ENCODE measurements around the gene SAP30BP. TPM values are rescaled to one million over a fixed set of nuclear protein-coding genes. Genes with fewer than 3 reads are reported as not detected.

Gene SAP30BP
- total RNA-seq, 1 donor from 2014 or later = 58.6 TPM

DNA sequence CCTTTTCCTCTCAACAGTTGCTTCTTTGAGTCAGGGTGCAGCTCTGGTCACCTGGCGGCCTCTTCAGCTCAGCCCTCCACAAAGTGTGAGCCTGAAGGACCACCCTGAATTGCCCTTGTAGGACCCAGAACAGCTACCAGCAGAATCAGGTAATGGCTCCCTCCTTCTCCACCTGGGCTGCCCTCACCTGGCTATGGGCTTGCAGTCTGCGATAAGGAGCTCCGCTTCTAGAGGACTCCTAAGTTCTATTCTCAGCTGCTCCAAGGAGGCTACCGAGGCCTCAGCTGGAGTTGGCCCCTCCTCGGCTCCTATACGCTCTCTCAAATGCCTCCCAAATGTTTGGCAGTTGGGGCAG lies 20.5 kb upstream of the SAP30BP start:
- Histone ChIP-seq H3K4me3 (ENCODE audit: low read depth, low read length) (no peak overlapping the region), H3K36me3 (ENCODE audit: control insufficient read depth, insufficient read depth, low read length) (peaks cover 5% of the 10 kb centered on the region), H3K27me3 (ENCODE audit: control insufficient read depth, insufficient read depth, low read length) (no peaks in the 10 kb centered on the region)
- DNase-seq (ENCODE audit: low read depth) = no peak
- TF ChIP-seq, protein P1, sequence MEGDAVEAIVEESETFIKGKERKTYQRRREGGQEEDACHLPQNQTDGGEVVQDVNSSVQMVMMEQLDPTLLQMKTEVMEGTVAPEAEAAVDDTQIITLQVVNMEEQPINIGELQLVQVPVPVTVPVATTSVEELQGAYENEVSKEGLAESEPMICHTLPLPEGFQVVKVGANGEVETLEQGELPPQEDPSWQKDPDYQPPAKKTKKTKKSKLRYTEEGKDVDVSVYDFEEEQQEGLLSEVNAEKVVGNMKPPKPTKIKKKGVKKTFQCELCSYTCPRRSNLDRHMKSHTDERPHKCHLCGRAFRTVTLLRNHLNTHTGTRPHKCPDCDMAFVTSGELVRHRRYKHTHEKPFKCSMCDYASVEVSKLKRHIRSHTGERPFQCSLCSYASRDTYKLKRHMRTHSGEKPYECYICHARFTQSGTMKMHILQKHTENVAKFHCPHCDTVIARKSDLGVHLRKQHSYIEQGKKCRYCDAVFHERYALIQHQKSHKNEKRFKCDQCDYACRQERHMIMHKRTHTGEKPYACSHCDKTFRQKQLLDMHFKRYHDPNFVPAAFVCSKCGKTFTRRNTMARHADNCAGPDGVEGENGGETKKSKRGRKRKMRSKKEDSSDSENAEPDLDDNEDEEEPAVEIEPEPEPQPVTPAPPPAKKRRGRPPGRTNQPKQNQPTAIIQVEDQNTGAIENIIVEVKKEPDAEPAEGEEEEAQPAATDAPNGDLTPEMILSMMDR (IDR thresholded peaks at IDR 0.05; ENCODE audit: insufficient read depth, low read length, poor library complexity, severe bottlenecking) = no peak

DNA sequence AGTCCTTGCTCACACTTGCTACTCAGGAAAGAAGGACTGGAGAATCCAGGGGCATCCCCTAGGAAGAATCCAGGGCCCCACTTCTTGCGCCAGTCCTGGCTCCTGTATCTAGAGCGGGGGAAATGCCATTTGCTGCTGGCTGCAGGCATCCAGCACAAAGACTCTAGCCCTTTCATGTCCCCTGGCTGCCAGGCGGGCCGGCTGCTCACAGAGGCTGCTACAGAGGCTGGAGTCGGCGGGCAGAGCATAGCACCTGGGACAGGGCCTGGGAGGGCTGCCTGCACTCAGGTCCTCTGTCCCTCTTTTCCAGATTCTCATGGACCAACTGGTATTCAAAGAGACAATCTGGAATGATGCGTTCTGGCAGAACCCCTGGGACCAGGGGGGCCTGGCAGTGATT lies 20.1 kb upstream of the SAP30BP start:
- Histone ChIP-seq H3K36me3 (ENCODE audit: control insufficient read depth, insufficient read depth, low read length) (peaks cover 5% of the 10 kb centered on the region), H3K4me3 (ENCODE audit: low read depth, low read length) (no peak overlapping the region), H3K27me3 (ENCODE audit: control insufficient read depth, insufficient read depth, low read length) (no peaks in the 10 kb centered on the region)
- DNase-seq (ENCODE audit: low read depth) = no peak
- TF ChIP-seq, protein P1 (IDR thresholded peaks at IDR 0.05; ENCODE audit: insufficient read depth, low read length, poor library complexity, severe bottlenecking) = no peak

DNA sequence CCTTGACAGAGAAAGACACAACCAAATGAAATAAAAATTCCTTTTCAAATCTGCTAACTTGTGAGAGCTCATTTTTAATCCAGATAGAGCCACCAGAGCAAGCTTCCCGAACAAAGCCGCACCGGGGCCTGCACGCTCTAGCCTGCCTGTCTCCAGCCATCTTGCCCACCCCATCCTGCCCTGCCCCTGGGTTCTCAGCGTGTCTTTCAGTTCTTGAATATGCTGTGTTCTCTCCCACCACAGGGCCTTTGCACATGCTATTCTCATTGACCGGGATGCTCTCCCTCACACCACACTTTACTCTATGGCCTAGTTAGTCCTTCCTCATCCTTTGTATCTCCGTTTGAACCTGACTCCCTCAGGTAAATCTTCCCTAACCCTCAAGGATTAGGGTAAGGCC lies 19.2 kb upstream of the SAP30BP start:
- H3K36me3 ChIP-seq (ENCODE audit: control insufficient read depth, insufficient read depth, low read length) = peaks cover 5% of the 10 kb centered on the region
- no peak for DNase-seq (ENCODE audit: low read depth)
- no peak overlapping the region for H3K4me3 ChIP-seq (ENCODE audit: low read depth, low read length)
- TF ChIP-seq, protein P1 (IDR thresholded peaks at IDR 0.05; ENCODE audit: insufficient read depth, low read length, poor library complexity, severe bottlenecking) = no peak
- no peaks in the 10 kb centered on the region for H3K27me3 ChIP-seq (ENCODE audit: control insufficient read depth, insufficient read depth, low read length)

DNA sequence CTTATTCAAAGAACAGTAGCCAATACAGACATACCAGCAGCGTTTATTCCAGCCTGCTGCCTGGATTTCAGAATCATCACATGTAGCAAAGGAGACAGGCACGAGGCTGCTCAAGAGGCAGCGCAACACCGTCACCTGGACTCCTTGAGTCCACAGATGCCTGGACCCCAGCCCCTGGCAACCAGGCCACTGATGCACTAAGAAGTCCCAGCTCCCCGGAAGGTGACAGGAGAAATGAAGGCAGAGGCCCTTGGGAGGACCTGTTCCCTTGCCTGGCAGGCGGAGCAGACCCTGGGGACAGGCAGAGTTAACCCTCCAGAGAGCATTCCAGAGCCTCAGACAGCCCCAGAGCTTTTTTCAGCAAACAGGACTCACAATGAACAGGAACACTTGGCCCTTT lies 17.5 kb upstream of the SAP30BP start:
- H3K27me3 ChIP-seq (ENCODE audit: control insufficient read depth, insufficient read depth, low read length) = no peaks in the 10 kb centered on the region
- DNase-seq (ENCODE audit: low read depth) = no peak
- no peak overlapping the region for H3K4me3 ChIP-seq (ENCODE audit: low read depth, low read length)
- TF ChIP-seq, protein P1 (IDR thresholded peaks at IDR 0.05; ENCODE audit: insufficient read depth, low read length, poor library complexity, severe bottlenecking) = no peak
- H3K36me3 ChIP-seq (ENCODE audit: control insufficient read depth, insufficient read depth, low read length) = peaks cover 5% of the 10 kb centered on the region

DNA sequence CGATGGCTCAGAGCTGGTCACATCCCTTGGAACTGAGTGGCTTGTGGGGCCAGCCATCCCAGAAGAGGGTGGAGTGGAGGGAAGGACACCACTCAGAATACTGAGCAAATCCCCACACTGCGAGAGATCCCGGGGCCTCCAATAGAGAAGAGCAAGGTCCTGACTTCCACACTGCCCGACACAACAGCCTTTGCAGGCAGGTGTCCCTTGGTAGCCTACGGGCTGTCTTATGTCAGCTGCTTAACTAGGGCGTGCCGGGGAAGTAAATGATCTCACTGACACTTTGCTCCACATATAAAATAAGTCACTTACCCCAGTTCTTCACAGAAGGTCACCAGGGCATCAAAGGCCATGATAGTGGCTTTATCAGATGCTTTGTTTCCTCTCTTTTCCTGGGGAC lies 16.3 kb upstream of the SAP30BP start:
- Histone ChIP-seq H3K4me3 (ENCODE audit: low read depth, low read length) (no peak overlapping the region), H3K27me3 (ENCODE audit: control insufficient read depth, insufficient read depth, low read length) (no peaks in the 10 kb centered on the region), H3K36me3 (ENCODE audit: control insufficient read depth, insufficient read depth, low read length) (peaks cover 5% of the 10 kb centered on the region)
- TF ChIP-seq, protein P1 (IDR thresholded peaks at IDR 0.05; ENCODE audit: insufficient read depth, low read length, poor library complexity, severe bottlenecking) = no peak
- no peak for DNase-seq (ENCODE audit: low read depth)

DNA sequence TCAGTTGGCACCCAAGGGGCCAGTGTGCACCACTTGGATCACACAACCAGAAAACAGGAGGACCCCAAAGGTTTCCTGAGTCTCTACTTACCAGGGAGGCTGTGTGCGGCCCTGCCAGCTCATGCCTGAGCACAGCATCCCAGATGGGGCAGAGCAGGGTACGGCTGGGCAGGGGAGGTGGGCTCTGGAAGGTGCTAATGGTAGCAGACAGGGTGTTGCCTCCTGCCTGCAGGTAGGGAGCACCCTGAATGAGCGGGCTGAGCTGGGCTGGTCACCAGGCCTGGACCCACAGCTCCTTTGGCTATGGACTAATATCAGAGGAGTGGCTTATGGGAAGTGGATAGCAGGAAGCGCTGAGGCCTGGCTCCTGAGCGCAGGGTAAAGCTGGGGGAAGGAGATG lies 14.8 kb upstream of the SAP30BP start:
- DNase-seq (ENCODE audit: low read depth) = no peak
- Histone ChIP-seq H3K36me3 (ENCODE audit: control insufficient read depth, insufficient read depth, low read length) (peaks cover 4% of the 10 kb centered on the region), H3K27me3 (ENCODE audit: control insufficient read depth, insufficient read depth, low read length) (no peaks in the 10 kb centered on the region), H3K4me3 (ENCODE audit: low read depth, low read length) (no peak overlapping the region)
- TF ChIP-seq, protein P1 (IDR thresholded peaks at IDR 0.05; ENCODE audit: insufficient read depth, low read length, poor library complexity, severe bottlenecking) = no peak

Measured in kidney epithelial cell (primary cell).